ENCODE data around the gene KRTAP4-4.
"Not testable (repeated sequence)": the region's sequence is repeated elsewhere in the genome, so short reads cannot be mapped to it uniquely, and the experiment has no call there.

Gene KRTAP4-4

DNA sequence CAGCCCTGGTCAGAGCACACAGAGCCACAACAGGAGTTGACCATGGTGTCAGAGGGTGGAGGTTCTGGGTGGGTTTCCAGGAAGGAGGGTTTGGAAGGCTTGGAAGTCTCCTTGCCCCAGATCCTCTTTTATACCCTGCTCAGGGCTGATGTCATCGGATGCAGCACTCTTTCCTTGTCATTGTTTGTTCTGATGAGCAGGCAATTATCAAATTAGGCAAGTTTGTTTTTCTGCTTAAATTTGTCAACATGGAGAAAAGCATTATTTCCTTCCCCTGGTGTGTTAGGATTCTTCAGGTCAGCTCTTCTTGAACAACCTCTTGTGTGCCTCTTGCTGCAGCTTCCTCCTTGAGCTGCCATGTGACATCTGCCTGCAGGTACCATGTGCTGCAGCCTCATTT is at the start of gene KRTAP4-4:
KRTAP4-4 (minus strand) TSS at position 101 of the 400 bp plus-strand sequence; CDS start at position 44, 57 bp downstream.
- DNase-seq, result no peak

DNA sequence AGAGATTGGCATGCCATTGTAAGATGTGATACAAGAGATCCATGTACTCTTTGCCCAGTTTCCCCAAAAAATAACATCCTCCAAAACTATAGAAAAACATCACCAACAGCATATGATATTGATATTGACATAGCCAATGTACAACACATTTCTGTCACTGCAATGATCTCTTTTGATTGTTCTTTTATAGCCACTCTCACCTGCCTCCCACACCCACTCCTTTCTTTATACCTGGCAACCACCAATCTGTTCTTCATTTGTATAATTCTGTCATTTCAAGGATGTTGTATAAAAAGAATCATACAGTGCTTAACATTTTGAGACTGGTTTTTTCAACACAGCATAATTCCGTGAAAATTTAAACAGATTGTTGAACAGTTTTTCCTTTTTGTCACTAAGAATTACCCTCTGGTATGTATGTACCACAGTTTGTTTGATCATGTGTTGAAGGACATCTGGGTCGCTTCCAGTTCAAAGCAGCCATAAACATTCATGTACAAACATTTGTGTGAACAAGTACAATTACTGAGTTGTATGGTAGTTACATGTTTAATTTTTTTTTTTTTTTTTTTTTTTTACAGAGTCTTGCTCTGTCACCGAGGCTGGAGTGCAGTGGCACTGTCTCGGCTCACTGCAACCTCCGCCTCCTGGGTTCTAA is 39.0 kb upstream of the KRTAP4-4 start:
- DNase-seq, result no peak

DNA sequence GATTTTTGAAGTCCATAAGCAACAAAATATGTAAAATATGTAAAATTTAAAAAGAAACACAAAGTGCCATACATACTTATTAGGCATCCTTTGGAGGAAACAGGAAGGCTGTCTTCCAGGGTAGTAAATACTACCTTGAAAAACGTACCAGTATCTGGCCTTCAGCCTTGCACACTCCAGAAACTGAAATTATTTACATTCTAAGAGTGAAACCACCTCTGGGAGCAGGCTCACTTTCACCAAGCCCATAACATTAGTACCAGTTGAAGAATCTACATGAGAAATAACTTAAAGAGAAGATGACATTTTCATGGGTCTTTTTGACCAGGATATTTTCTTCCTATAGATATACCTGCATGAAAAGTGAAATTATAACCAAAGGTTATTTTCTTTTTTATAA is 35.5 kb upstream of the KRTAP4-4 start:
- no peak for DNase-seq

DNA sequence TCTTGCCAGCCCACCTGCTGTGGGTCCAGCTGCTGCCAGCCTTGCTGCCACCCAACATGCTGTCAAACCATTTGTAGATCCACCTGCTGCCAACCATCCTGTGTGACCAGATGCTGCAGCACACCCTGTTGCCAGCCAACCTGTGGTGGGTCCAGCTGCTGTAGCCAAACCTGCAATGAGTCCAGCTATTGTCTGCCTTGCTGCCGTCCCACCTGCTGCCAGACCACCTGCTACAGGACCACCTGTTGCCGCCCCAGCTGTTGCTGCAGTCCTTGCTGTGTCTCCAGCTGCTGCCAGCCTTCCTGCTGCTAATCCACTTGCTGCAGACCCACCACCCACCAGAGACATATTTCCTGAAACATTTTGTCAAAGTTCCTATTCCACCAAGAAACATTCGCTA is 29.8 kb upstream of the KRTAP4-4 start:
- DNase-seq, result no peak

DNA sequence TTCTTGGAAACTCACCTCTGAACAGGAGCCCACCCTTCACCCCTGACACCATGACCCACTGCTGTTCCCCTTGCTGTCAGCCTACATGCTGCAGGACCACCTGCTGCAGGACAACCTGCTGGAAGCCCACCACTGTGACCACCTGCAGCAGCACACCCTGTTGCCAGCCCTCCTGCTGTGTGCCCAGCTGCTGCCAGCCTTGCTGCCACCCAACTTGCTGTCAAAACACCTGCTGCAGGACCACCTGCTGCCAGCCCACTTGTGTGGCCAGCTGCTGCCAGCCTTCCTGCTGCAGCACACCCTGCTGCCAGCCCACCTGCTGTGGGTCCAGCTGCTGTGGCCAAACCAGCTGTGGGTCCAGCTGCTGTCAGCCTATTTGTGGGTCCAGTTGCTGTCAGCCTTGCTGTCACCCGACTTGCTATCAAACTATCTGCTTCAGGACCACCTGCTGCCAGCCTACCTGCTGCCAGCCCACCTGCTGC is 29.3 kb upstream of the KRTAP4-4 start, which contains the start of gene KRTAP9-1:
KRTAP9-1 (plus strand) TSS at position 51 of the 482 bp plus-strand sequence; CDS start at position 51, 0 bp downstream.
- DNase-seq, result not testable (repeated sequence)

DNA sequence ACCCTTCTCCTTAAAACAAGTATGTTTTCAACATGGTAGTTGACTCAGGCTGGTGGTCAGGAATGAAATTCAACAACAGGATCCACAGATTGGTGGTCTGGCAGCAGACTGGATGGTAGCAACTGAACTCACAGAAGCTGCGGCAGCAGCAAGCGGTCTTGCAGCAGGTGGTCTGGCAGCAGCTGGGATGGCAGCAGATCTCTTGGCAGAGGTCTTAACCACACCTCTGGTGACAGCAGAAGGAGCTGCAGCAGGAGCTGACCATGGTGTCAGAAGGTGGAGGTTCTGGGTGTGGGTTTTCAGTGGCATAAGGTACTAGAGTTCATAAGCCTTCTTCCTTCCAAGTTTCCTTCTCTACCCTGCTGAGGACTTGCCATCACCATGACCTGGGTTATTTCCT is 26.3 kb upstream of the KRTAP4-4 start:
- no peak for DNase-seq

DNA sequence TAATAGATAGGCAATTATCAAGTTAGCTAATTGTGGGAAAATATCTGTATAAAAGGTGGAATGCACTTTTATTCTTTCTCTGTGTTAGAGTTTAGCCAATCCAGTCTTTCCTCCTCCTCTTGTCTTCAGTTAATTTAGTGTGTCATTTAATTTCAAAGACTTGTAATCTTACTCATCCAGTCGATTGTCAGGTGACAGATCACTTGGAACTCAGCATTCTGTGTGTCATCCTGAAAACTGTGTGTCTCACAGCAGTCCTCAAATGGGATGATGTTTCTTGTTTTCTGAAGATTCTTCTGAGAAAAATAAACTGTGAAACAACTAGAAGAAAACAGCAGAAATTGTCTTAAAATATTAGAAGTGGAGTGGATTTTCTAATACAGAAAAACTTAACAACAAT is 24.5 kb upstream of the KRTAP4-4 start:
- DNase-seq, result no peak

DNA sequence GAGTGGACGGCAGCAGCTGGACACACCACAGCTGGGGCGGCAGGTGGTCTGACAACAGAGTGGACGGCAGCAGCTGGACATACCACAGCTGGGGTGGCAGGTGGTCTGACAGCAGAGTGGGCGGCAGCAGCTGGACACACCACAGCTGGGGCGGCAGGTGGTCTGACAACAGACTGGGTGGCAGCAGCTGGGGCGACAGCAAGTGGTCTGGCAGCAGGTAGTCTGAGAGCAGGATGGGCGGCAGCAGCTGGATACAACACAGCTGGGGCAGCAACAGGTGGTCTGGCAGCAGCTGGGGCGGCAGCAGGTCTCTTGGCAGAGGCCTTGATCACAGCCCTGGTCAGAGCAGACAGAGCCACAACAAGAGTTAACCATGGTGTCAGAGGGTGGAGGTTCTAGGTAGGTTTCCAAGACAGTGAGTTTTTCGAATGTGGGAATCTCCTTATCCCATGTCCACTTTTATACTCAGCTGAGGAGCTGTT is 24.0 kb upstream of the KRTAP4-4 start, which contains the start of gene KRTAP4-1:
KRTAP4-1 (minus strand) TSS at position 432 of the 482 bp plus-strand sequence; CDS start at position 375, 57 bp downstream.
- DNase-seq, result no peak

DNA sequence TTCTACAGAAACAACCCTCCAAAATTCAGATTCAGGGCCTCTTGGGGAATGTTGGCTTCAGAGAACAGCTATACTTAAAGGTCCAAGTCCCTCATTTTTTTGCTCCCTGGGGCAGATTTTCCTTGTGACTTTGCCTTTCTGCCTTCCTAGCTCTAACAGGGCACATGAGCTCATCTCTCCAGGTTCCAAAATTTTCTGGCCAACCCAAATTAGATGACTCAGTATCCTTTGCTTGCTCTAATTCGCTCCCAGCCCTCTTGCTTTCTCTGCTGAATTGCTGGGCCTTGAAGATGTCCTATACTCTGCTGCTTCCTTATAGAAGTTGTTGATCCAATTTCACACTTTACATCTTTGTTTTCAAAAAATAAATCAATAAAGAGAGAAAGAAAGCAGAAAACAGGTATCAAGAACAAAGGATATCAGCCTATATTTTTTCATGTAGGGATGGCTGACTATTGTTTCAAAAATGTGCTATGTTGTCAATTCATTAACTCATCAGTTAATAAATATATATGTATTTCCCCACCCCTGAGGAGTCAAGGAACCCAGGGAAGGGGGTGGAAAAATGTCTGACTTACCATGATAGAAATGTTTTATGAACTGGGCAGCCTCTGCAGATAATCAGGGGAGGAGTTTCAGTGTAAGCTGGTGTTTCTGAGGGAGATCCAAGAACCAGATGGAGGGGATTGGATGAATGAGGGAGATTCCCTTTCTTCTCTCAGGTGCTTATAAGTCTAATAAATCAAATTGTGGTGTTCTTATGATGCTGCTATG is 18.5 kb upstream of the KRTAP4-4 start:
- DNase-seq, result no peak

DNA sequence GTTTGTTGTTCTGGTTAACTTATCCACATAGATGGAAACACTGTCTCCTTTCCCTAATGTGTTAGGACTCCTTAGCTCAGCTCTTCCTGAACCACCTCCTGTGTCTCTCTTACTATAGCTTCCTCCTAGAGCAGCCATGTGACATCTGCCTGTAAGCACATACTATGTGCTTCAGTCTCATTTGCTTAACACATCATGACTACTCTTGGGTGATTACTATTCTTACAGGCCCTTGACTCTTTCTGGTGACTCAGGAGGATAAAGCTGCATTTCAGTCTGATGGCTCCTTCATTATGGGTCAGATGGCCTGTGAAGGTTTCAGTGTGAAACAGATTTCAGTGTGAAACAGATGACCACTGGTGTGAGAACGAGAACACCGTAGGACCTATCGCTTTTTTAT is 17.8 kb upstream of the KRTAP4-4 start:
- DNase-seq, result no peak

DNA sequence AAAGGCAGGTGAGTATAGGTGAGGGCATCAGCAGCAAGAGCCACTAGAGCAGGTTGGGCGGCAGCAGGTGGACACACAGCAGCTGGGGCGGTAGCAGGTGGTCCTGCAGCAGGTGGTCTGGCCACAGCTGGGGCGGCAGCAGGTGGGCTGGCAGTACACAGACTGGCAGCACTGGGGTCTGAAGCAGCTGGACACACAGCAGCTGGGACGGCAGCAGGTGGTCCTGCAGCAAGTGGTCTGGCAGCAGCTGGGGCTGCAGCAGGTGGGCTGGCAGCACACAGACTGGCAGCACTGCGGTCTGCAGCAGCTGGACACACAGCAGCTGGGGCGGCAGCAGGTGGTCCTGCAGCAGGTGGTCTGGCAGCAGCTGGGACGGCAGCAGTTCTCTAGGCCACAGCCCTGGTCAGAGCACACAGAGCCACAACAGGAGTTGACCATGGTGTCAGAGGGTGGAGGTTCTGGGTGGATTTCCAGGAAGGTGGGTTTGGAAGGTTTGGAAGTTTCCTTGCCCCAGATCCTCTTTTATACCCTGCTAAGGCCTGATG is 17.3 kb upstream of the KRTAP4-4 start, which contains the start of gene KRTAP4-2:
KRTAP4-2 (minus strand) TSS at position 495 of the 545 bp plus-strand sequence; CDS start at position 438, 57 bp downstream.
- DNase-seq, result no peak

DNA sequence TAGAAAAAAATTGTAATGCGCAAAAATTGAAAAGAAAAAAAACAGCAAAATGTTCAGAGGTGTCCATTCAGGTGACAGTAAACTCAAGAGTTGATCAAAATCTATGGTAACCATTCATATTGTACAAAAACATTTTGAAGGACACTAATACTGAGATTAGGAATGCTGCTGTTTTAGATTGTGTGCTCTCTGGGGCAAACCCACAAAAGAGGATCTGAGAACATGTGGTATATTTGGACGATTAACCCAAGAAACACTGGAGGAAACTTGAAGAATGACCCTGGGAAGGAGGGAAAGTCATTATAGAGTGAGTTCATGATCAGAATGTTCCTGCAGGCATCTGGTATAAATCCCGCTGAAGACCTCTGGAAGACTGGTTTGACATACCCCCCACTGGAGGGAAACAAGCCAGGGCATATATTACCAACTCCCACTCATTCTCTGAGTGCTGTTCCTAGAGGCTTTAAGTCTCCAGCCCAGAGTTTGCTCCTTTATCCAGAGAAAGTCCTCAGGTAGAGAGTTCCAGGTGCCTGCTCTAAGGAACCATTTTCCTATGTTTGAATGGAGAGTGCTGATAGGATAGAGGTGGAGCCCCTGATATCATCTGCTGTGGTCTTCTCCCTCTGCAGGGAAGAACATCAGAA is 16.3 kb upstream of the KRTAP4-4 start:
- DNase-seq, result no peak

DNA sequence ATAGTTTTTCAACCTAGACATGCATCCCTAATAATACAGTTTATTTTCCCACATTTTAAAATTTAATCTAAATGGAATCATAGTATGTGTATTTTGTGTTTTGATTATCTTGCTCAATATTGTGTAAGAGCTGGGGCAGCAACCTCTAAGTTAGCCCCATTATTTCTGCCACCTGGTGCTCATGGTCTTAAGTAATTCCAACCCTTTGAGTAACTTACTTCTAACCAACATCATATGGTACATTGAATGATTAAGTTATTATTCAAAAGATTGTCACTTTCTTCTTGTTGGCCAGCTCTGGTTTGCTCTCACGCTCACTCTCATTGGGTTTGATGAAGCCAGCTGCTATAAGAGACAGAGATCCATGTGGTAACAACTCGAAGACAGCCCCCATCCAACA is 11.3 kb upstream of the KRTAP4-4 start:
- DNase-seq, result no peak

DNA sequence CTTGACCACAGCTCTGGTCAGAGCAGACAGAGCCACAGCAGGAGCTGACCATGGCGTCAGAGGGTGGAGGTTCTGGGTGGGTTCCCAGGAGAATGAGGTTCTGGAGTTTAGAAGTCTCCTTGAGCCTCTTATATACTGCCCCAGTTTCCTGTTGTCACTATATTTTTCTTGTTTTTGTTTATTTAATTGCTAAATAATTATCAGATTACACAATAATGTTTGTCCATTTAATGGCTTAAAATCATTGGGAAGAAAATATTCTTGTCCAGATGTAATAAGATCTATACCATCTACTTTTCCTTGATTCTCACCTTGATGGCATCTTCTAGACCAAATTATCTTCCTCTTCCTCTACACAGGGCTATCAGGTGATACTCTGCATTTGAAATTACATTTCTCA is 7.6 kb upstream of the KRTAP4-4 start, which contains the start of gene KRTAP4-3:
KRTAP4-3 (minus strand) TSS at position 101 of the 400 bp plus-strand sequence; CDS start at position 52, 49 bp downstream.
- DNase-seq, result no peak

DNA sequence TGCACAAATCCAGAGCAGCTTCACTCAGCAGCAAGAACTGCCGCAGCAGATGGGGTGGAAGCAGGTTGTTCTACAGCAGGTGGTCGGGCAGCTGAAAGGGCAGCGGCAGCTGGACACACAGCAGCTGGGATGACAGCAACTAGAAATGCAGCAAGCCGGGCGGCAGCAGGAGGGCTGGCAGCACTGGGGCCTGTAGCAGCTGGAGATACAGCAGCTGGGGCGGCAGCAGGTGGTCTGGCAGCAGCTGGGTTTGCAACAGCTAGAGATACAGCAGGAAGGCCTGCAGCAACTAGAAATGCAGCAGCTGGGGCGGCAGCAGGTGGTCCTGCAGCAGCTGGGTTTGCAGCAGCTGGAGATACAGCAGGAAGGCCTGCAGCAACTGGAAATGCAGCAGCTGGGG is 7.0 kb upstream of the KRTAP4-4 start:
- no peak for DNase-seq

DNA sequence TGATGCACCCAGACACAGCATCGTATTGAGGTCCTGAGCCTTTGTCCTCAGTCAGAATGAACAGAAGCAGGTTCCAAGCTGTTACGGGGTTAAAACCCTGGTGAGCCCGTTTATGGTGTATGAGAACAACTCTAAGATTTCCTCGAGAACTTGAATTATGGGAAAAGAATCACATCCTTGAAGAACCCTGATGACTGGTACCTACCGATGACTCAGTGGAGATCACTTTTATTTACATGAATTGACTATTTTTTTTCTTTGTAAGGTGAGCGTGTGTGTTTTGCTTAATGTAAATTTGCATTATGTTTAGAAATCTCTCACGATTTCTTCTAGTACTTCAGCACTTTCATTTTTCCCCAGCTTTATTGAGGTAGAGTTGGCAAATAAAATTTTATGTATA is 3.3 kb upstream of the KRTAP4-4 start:
- no peak for DNase-seq

DNA sequence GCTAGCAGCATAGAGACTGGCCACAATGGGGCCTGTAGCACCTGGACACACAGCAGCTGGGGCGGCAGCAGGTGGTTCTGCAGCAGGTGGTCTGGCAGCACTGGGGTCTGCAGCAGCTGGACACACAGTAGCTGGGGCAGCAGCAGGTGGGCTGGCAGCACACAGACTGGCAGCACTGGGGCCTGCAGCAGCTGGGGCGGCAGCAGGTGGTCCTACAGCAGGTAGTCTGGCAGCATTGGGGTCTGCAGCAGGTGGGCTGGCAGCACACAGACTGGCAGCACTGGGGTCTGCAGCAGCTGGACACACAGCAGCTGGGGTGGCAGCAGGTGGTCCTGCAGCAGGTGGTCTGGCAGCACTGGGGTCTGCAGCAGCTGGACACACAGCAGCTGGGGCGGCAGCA is 358 bp downstream of the KRTAP4-4 start:
- DNase-seq, result not testable (repeated sequence)

DNA sequence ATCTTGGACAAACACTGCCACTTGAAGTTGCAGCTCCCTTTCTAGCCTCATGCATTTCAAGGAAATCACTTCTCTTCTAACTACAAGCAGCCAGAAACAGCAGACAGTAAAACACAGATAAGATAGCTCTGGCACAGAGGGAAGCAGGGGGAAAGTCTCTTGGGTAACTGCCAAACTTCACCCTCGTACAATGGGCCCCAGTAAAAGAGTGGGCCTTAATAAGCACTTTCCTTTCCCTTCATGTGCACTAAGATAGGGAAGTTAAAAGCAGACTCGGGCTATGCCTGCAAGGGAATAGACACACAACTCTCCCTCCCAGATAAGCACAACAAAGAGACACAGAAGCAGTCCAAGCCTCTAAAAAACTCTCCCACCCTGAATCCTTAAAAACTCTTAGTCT is 6.7 kb downstream of the KRTAP4-4 start:
- no peak for DNase-seq

DNA sequence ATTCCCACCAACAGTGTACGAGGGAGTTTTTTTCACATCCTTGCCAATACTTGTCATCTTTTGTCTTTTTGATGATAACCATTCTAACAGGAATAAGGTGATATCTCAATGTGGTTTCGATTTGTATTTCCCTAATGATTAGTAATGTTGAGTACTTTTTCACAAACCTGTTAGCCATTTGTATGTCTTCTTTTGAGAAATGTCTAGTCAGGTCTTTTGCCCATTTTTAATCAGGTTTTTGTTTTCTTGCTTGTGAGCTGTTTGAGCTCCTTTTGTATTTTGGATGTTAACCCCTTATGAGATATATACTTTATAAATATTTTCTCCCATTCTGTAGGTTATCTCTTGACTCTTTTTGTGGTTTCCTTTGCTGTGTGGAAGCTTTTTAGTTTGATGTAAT is 9.0 kb downstream of the KRTAP4-4 start:
- DNase-seq, result no peak

DNA sequence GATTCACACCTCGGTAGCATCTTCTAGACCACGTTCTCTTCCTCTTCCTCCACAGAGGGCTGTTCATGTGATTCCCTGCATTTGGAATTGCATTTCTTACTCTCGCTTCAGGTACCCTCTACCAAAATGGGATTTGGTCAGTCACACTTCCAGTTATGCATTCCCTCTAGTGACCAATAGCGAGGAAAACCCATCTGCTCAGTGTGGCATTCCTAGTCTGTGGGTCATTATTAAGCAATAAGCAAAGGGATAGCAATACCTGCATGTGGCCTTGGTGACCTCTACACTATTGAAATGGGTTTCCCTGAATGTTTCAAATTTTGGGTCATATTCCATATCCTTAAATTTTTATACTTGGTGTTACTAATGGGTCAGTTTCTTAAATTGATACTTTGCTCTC is 10.5 kb downstream of the KRTAP4-4 start:
- DNase-seq, result no peak

DNA sequence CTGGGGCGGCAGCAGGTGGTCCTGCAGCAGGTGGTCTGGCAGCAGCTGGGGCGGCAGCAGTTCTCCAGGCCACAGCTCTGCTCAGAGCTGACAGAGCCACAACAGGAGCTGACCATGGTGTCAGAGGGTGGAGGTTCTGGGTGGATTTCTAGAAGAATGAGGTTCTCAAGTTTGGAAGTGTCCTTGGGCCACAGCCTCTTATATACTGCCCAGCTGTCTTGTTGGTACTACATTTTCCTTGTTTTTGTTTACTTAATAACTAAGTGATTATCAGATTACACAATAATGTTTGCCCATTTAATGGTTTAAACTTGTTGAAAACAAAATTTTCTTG is 10.9 kb downstream of the KRTAP4-4 start, which contains the start of gene KRTAP4-5:
KRTAP4-5 (minus strand) TSS at position 174 of the 334 bp plus-strand sequence; CDS start at position 116, 58 bp downstream.
- no peak for DNase-seq

DNA sequence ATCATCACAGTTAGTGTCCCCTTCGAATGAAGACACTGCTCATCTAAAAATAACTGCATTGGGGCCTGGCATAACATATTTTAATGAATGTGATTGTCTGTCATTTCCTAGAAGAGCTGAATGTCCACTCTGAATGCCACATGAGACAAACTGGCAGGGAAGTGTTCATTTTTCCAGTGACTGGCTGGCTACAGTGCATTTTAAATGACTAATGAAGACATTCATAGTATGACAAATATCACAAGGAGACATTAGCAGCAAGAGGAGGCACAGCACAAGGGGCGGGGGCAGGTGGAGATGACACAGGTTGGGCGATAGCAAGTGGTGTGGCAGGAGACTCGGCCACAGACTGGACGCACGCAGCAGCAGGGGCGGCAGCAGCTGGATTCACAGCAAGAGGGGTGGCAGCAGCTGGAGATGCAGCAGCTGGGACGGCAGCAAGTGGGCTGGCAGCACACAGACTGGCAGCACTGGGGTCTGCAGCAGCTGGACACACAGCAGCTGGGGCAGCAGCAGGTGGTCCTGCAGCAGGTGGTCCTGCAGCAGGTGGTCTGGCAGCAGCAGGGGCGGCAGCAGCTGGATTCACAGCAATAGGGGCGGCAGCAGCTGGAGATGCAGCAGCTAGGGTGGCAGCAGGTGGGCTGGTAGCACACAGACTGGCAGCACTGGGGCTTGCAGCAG is 11.4 kb downstream of the KRTAP4-4 start:
- DNase-seq, result not testable (repeated sequence)
